DMS 273 (cell line): ENCODE data around the gene SEC23A.
"Not testable (repeated sequence)": the region's sequence is repeated elsewhere in the genome, so short reads cannot be mapped to it uniquely, and the experiment has no call there.

Experiments
- DNase-seq: peaks from one replicate; lab custom pipeline; 2025; ENCODE audit not compliant: unreplicated experiment; lab: John Stamatoyannopoulos, UW

SEC23A gene

GRCh38 chr14:39102969-39103957 is at the start of gene SEC23A:
TSS of gene SEC23A (minus strand) at chr14:39103235. CDS start at chr14:39096118, 7,117 bp downstream.
- peak; percentile 96 for DNase-seq

- no peak for DNase-seq
These were observed 42.4 kb upstream of the SEC23A start for GRCh38 chr14:39145266-39145966.

- not testable (repeated sequence) for DNase-seq
These were observed 40.2 kb upstream of the SEC23A start for GRCh38 chr14:39143226-39143625.

- not testable (repeated sequence) for DNase-seq
These were observed 38.6 kb upstream of the SEC23A start for GRCh38 chr14:39141623-39142022.

DNA sequence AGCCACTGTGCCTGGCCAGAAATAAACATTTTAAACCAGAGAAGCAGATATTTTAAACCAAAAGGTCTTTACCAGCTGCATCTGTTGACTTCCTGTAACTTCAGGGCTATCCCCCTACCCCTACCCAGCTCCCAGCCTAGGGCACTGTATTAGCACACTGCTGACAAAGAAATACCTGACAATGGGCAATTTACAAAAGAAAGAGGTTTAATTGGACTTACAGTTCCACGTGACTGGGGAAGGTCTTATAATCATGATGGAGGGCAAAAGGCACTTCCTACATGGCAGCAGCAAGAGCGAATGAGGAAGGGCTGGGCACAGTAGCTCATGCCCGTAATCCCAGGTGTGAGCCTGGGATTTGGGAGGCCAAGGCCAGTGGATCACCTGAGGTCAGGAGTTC is 37.1 kb upstream of the SEC23A start:
- DNase-seq: no peak

DNA sequence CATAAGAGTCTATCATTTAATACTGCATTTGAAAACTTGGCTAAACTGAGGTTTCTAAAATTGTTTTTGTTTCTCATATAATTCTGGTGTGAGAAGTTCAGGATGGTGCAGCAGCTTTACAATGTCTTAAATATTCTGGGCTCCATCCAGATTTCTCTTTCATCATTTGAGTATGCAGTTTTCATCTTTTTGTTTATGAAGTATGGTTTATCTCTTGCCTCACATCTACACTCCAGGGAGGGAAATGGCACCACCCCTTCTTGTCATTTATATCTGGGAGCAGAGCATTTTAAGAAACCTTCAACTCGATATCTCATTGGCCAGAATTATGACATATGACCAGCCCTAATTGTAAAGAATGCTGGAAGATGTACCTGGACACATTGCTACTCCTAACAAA is 35.4 kb upstream of the SEC23A start:
- DNase-seq: no peak

- not testable (repeated sequence) for DNase-seq
These were observed 34.8 kb upstream of the SEC23A start for GRCh38 chr14:39137835-39138234.

DNA sequence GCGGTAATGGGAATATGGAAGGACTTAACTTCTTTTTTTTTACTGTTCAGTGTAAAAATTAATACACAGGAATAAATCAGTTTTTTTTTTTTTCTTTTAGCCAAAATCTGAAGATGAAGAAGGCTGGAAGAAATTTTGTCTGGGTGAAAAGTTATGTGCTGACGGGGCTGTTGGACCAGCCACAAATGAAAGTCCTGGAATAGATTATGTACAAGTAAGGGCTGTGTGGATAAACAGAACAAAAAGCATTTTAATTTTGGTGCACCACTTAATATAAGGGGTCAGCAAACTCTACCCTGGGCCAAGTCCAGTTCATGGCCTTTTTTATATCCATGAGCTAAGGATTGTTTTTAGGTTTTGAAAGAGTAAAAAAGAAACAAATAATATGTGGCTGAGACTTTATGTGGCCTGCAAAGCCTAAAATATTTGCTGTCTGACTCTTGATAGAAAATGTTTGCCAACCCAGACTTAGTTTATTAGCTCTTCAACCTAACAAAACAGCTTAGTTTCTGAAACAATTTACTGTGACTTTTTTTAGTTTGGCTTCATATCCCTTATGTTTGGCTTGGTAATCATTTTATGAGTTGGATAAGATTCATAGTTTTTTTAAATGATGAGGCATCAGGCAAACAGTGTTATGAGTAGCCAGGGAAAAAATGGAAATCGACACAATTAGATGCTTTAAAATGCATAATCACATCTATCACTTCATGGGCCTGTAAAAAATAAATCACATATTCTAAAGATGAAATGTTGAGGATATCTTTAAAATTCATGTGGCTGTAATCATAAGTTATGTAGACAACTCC is 19.5 kb upstream of the SEC23A start:
- no peak for DNase-seq

DNA sequence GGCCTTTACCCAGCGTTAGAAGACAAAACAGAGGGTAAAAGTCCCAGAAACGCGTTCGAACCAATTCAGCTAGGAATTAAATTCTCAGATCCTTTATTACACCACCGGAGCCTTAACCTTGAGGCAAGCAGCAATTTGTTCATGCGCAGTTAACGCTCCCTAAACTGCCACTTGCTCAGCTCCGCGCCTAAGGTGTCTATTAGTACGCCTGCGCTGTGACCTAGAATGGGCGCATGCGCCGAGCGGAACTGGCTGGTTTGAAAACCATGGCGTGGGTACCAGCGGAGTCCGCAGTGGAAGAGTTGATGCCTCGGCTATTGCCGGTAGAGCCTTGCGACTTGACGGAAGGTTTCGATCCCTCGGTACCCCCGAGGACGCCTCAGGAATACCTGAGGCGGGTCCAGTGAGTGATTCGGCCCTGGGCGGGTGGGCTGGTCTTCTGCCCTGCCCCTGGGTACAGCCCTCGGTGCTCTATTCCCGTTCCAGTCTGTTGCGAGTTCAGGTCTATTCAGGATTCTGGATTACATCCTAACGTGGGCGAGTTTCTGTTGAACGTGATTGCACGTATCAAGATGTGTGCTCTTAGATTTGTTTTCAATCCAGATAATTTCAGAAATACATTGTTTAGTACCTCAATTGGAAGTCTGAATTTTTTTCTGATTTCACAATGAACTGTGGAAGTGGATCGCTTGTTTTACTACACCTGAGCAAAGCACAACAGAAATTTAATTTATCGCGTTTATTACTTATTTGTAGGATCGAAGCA is 11.2 kb upstream of the SEC23A start, which contains the start of gene GEMIN2:
TSS of gene GEMIN2 (plus strand) at position 251 of the 766 bp plus-strand sequence. CDS start at position 267, 16 bp downstream.
- peak; percentile 99 for DNase-seq

DNA sequence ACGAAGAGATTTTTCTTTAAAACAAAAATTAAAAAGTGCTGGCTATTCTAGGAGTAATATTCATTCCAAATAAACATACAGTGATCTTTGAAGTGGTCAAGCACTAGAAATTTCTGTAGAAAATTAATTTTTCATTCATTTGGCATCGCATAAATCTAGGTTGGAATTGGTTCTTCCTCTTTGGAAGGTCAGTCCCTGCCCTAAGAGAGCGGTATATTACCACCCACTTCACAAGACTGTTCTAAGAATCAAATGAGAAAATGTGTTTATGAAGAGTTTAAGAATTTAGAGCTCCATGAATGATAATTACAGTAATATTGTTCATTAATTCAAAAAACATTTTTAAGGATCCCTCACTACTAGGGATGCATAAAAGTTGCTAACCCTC is 10.6 kb upstream of the SEC23A start:
- DNase-seq: no peak

- no peak for DNase-seq
These were observed 7.1 kb upstream of the SEC23A start for GRCh38 chr14:39109893-39110715.

GRCh38 chr14:39108791-39109190 is 5.8 kb upstream of the SEC23A start:
- DNase-seq: no peak

DNA sequence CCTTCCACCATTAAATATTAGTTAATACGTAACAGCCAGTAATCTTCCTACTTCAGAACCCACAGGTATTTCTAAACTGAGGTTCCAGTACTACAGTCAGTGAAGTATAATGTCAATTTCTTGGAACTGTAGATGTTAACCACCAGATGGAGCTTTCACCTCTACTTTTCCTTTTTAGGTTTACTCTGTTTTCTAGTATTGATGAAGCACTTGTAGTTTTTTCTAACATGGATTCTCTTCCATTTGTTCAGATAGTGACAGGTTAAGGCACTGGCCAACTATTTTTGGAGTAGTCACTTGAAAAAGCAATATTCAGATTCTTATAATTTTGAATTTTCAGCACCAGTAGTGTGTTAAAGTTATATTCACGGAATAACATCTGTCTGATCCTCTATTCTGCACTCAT is 4.6 kb upstream of the SEC23A start:
- DNase-seq: peak; percentile 55

DNA sequence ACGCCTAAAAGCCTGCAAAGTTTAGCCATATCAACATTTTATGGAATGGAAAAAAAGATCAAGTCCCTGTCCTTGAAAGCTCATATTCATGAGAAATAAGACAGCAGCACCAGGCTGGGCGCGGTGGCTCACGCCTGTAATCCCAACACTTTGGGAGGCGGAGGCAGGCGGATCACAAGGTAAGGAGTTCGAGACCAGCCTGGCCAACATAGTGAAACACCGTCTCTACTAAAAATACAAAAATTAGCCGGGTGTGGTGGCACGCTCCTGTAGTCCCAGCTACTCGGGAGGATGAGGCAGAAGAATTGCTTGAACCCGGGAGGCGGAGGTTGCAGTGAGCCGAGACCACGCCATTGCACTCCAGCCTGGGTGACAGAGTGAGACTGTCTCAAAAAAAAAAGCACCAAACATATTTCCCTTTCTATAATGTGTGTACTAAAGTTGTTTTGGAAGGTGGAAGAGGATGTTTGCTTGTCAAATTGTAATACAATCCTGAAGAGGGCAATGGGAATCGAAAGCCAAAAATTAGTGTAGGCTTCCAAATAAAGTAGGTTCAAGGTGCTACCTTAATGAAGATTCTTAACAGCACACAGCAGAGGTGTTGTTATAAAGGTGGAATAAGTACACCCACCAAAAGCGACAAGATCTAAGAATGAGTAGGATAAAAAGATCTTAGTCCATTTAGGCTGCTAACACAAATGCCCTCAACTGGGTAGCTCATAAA is 1.2 kb upstream of the SEC23A start:
- not testable (repeated sequence) for DNase-seq

DNA sequence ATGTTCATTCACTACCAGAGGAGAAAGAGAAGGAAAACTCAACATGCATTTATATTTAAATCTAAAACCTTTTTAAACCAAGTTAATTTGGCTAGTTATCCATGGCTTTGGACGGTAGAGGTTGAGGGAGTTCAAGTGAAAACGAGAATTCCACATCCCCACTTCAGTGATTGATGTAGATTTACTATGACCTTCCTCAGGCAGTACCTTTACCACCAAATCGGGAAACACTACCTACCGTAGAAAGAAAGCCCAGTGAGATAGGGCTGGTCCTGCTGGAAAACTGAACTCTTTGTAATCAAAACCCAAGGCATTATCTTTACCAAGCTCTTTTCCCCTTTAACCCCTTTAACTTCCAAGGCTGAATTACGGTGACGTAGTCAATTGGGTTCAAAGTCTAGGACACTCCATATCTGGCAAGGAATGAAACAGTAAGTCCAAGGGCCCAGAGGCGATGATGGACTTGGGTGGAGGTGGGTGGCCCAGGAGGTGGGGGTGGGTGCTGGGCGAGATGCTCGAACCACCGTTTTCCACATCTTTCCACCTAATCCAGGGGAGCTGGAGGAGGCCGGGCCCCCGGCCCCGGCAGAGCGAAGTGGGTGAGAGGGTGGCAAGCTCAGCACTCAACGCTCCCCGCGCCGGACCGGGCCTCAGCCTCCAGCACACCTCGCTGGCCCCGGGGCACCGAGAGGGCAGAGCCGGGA is 618 bp downstream of the SEC23A start:
- peak; percentile 64 for DNase-seq

DNA sequence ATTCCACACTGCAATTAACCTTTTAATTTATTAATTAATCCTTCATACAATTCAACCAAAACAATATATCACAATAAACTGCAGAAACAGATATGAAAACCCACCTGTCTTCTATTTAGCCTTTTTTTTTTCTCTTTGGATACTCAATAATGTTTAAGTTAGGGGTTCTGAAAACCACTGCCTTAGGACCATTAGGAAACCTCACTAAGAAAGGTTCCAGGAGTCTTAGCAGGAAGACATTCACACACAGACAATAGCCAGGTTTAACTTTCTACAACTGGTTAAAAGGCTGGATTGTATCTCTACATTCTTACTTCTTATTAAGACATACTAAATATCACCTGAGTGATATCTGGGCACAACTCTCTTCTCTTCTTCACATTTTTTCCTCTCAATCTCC is 3.3 kb downstream of the SEC23A start:
- no peak for DNase-seq

DNA sequence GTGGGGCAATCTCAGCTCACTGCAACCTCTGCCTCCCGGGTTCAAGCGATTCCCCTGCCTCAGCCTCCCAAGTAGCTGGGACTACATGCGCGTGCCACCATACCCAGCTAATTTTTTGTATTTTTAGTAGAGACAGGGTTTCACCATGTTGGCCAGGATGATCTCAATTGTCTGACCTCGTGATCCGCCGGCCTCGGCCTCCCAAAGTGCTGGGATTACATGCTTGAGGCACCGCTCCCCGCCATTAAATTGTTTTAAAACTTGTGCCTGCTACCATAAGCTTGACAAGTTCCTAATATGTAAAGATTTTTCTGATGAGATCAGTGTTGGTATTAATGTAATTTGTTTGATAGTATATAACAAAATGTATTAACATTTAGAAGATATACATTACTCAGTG is 3.8 kb downstream of the SEC23A start:
- not testable (repeated sequence) for DNase-seq

- no peak for DNase-seq
These were observed 5.9 kb downstream of the SEC23A start for GRCh38 chr14:39097159-39097558.
